Neural cell (in vitro differentiated cells): ENCODE measurements around the gene ZDHHC1. TPM values are rescaled to one million over a fixed set of nuclear protein-coding genes. Genes with fewer than 3 reads are reported as not detected.

ENCODE experiments used
- H2AFZ ChIP-seq: fragments of 200-600, 300-800 bp; sonication (generic), shearing (Covaris generic); 2 replicates; pipeline ENCODE4 v1.6.0; 2014; ENCODE audit warnings: low read depth, mild to moderate bottlenecking, antibody characterized with exemption, low read length, moderate library complexity
- H3F3A ChIP-seq: fragments of 200-600 bp; shearing (Covaris generic); 2 replicates; pipeline ENCODE4 v1.6.1; 2016; ENCODE audit warnings: mild to moderate bottlenecking, moderate library complexity, mixed read lengths, antibody characterized with exemption, low read length; ENCODE audit not compliant: insufficient read depth, poor library complexity, severe bottlenecking
- H3K27ac ChIP-seq: fragments of 200-600, 300-800 bp; sonication (generic), shearing (Covaris generic); 2 replicates; pipeline ENCODE4 v1.5.1; 2014; ENCODE audit warnings: mild to moderate bottlenecking, low read length, moderate library complexity
- H3K27me3 ChIP-seq: fragments of 300-800, 200-600 bp; sonication (generic), shearing (Covaris generic); 2 replicates; pipeline ENCODE4 v1.6.0; 2014; ENCODE audit warnings: mild to moderate bottlenecking, low read depth, low read length, moderate library complexity; ENCODE audit not compliant: insufficient read depth
- H3K36me3 ChIP-seq: fragments of 300-800, 200-600 bp; sonication (generic), shearing (Covaris generic); 2 replicates; pipeline ENCODE4 v1.5.1; 2014; ENCODE audit warnings: mild to moderate bottlenecking, antibody characterized with exemption, low read length, moderate library complexity; ENCODE audit not compliant: insufficient read depth
- H3K4me2 ChIP-seq: fragments of 300-800, 200-600 bp; sonication (generic), shearing (Covaris generic); 2 replicates; pipeline ENCODE4 v1.6.0; 2014; ENCODE audit warnings: mild to moderate bottlenecking, low read length
- H3K4me3 ChIP-seq: fragments of 300-800, 200-600 bp; sonication (generic), shearing (Covaris generic); 2 replicates; pipeline ENCODE4 v1.5.1; 2014; ENCODE audit warnings: mild to moderate bottlenecking, low read length, moderate library complexity
- H3K79me2 ChIP-seq: fragments of 200-600 bp; shearing (Covaris generic); replicated peaks from 2 replicates; pipeline ENCODE4 v1.6.0; 2014; ENCODE audit warnings: mild to moderate bottlenecking, low read length, moderate library complexity; ENCODE audit not compliant: insufficient read depth
- H3K9ac ChIP-seq: fragments of 300-800, 200-600 bp; sonication (generic), shearing (Covaris generic); 2 replicates; pipeline ENCODE4 v1.6.1; 2016; ENCODE audit warnings: mild to moderate bottlenecking, low read length, mixed read lengths
- H3K9me2 ChIP-seq: fragments of 200-600 bp; shearing (Covaris generic); 2 replicates; pipeline ENCODE4 v1.6.1; 2016; ENCODE audit warnings: mild to moderate bottlenecking, low read length, mixed read lengths; ENCODE audit not compliant: insufficient read depth
- H3K9me3 ChIP-seq: fragments of 200-600, 300-800 bp; sonication (generic), shearing (Covaris generic); 2 replicates; pipeline ENCODE4 v1.6.1; 2016; ENCODE audit warnings: mild to moderate bottlenecking, mixed run types, low read length, moderate library complexity, mixed read lengths
- H4K20me1 ChIP-seq: fragments of 200-600 bp; shearing (Covaris generic); 2 replicates; pipeline ENCODE4 v1.6.1; 2016; ENCODE audit warnings: mild to moderate bottlenecking, mixed run types; ENCODE audit not compliant: insufficient read depth
- EP300 ChIP-seq: fragments of 450-650 bp; conservative IDR thresholded peaks from 2 replicates; pipeline ENCODE4 v1.6.1; 2014; ENCODE audit warnings: antibody characterized with exemption, mild to moderate bottlenecking, moderate library complexity; ENCODE audit not compliant: poor library complexity, severe bottlenecking
- EZH2 ChIP-seq: fragments of 200-600, 300-800 bp; shearing (Covaris generic), sonication (generic); IDR thresholded peaks from 2 replicates; pipeline ENCODE4 v1.6.1; 2014; ENCODE audit warnings: antibody characterized with exemption, low read length, borderline replicate concordance, mild to moderate bottlenecking; ENCODE audit not compliant: insufficient read depth, poor library complexity, severe bottlenecking
- MXI1 ChIP-seq: fragments of 450-650 bp; conservative IDR thresholded peaks from 2 replicates; pipeline ENCODE4 v1.6.1; 2014; ENCODE audit warnings: antibody characterized with exemption, mild to moderate bottlenecking; ENCODE audit not compliant: poor library complexity, severe bottlenecking
- POLR2AphosphoS5 ChIP-seq: IDR thresholded peaks from 2 replicates; pipeline ENCODE4 v1.6.1; 2012
- RAD21 ChIP-seq: fragments of 450-650 bp; conservative IDR thresholded peaks from 2 replicates; pipeline ENCODE4 v1.6.1; 2014; ENCODE audit warnings: antibody characterized with exemption, mild to moderate bottlenecking, moderate library complexity
- SMC3 ChIP-seq: fragments of 450-650 bp; conservative IDR thresholded peaks from 2 replicates; pipeline ENCODE4 v1.6.1; 2014; ENCODE audit warnings: antibody characterized with exemption, mild to moderate bottlenecking, moderate library complexity; ENCODE audit not compliant: poor library complexity
- TAF1 ChIP-seq: IDR thresholded peaks from 2 replicates; pipeline ENCODE4 v1.6.1; 2012; ENCODE audit warnings: low read depth
- polyA plus RNA-seq: library from polyadenylated mRNA; depleted of rRNA; stranded (reverse); fragments of >200 nt; gene quantifications from 2 replicates; pipeline ENCODE4 v1.2.3, GENCODE V29; 2014
- TF ChIP-seq, protein P1 (sequence below): fragments of 450-650 bp; IDR thresholded peaks from 2 replicates; pipeline ENCODE4 v1.5.1; 2014; ENCODE audit warnings: antibody characterized with exemption, mild to moderate bottlenecking, moderate library complexity; ENCODE audit not compliant: poor library complexity, severe bottlenecking
- TF ChIP-seq, protein P2 (sequence below): IDR thresholded peaks from 2 replicates; pipeline ENCODE4 v1.6.1; 2012; ENCODE audit warnings: borderline replicate concordance

Gene ZDHHC1
- polyA plus RNA-seq, 1 donor from 2014 or later, result 1.7 TPM

DNA sequence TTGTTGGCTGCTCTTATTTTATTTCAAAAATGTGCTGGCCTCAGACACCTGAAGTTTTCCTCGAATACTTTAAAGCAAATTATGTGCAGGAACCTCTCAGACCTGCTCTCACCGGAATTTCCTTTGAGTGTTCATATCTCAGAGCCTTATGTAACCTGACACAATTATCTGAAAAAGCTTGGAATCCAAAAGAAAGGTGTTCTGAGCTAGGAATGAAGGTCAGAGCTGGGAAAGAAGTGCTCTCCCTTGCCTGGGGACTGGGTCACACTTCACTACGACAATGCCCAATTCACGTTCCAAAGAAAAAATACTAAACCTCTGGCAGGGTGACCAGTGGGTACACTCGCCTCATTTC is 8.0 kb upstream of the ZDHHC1 start:
- no peak for TF ChIP-seq TAF1
- TF ChIP-seq MXI1, result no peak
- no peak for TF ChIP-seq EZH2
- TF ChIP-seq RAD21, result no peak
- no peak for TF ChIP-seq POLR2AphosphoS5
- TF ChIP-seq, protein P1, sequence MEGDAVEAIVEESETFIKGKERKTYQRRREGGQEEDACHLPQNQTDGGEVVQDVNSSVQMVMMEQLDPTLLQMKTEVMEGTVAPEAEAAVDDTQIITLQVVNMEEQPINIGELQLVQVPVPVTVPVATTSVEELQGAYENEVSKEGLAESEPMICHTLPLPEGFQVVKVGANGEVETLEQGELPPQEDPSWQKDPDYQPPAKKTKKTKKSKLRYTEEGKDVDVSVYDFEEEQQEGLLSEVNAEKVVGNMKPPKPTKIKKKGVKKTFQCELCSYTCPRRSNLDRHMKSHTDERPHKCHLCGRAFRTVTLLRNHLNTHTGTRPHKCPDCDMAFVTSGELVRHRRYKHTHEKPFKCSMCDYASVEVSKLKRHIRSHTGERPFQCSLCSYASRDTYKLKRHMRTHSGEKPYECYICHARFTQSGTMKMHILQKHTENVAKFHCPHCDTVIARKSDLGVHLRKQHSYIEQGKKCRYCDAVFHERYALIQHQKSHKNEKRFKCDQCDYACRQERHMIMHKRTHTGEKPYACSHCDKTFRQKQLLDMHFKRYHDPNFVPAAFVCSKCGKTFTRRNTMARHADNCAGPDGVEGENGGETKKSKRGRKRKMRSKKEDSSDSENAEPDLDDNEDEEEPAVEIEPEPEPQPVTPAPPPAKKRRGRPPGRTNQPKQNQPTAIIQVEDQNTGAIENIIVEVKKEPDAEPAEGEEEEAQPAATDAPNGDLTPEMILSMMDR, result no peak
- TF ChIP-seq EP300, result no peak
- TF ChIP-seq, protein P2, sequence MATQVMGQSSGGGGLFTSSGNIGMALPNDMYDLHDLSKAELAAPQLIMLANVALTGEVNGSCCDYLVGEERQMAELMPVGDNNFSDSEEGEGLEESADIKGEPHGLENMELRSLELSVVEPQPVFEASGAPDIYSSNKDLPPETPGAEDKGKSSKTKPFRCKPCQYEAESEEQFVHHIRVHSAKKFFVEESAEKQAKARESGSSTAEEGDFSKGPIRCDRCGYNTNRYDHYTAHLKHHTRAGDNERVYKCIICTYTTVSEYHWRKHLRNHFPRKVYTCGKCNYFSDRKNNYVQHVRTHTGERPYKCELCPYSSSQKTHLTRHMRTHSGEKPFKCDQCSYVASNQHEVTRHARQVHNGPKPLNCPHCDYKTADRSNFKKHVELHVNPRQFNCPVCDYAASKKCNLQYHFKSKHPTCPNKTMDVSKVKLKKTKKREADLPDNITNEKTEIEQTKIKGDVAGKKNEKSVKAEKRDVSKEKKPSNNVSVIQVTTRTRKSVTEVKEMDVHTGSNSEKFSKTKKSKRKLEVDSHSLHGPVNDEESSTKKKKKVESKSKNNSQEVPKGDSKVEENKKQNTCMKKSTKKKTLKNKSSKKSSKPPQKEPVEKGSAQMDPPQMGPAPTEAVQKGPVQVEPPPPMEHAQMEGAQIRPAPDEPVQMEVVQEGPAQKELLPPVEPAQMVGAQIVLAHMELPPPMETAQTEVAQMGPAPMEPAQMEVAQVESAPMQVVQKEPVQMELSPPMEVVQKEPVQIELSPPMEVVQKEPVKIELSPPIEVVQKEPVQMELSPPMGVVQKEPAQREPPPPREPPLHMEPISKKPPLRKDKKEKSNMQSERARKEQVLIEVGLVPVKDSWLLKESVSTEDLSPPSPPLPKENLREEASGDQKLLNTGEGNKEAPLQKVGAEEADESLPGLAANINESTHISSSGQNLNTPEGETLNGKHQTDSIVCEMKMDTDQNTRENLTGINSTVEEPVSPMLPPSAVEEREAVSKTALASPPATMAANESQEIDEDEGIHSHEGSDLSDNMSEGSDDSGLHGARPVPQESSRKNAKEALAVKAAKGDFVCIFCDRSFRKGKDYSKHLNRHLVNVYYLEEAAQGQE, result no peak
- TF ChIP-seq SMC3, result no peak
- Histone ChIP-seq H3F3A (no peaks in the 10 kb centered on the region), H4K20me1 (no peaks in the 10 kb centered on the region), H3K4me2 (no peak overlapping the region), H3K27me3 (peaks cover 13% of the 10 kb centered on the region), H3K36me3 (no peaks in the 10 kb centered on the region), H3K27ac (no peak overlapping the region), H3K9me3 (no peaks in the 10 kb centered on the region), H3K9ac (no peak overlapping the region), H3K9me2 (no peaks in the 10 kb centered on the region), H3K79me2 (no peaks in the 10 kb centered on the region), H3K4me3 (no peak overlapping the region), H2AFZ (no peak overlapping the region)

DNA sequence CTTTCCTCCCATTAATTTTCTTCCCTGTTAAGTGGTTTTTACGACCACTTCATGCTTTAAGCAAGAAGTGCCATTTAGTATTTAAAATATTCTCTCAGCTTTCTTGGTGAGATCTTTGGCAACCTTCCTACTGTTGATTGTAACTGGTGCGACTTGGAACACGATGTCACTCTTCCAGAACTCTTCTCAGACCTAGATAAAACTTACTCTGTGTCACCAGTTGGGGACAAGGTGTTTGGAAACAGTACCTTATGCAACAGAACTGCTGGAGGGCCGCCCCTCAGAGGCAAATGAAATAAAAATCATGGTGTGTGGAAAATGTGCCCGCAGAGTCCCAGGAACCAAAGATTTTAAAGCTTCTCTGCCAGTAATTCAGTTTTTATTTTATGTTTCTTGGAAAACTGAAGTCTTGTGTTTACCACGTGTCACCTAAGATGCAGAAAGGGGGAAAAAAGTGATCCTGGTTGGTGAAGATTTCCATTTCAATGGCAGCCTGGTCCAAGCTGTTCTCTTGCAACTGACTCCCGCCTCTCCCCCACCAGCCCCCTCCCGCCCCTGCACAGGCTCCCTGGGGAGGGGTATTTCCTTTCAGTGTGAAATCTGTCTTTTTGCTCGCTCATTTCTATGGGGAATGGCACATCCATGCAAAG is 7.5 kb upstream of the ZDHHC1 start:
- Histone ChIP-seq H3K9ac (no peak overlapping the region), H3K4me2 (no peak overlapping the region), H3K36me3 (no peaks in the 10 kb centered on the region), H3K27me3 (peaks cover 8% of the 10 kb centered on the region), H3K4me3 (no peak overlapping the region), H3K27ac (no peak overlapping the region), H2AFZ (no peak overlapping the region), H3F3A (no peaks in the 10 kb centered on the region), H3K9me3 (no peaks in the 10 kb centered on the region), H4K20me1 (no peaks in the 10 kb centered on the region), H3K79me2 (no peaks in the 10 kb centered on the region), H3K9me2 (no peaks in the 10 kb centered on the region)
- TF ChIP-seq EP300 (no peak), MXI1 (no peak), TAF1 (no peak), POLR2AphosphoS5 (no peak), SMC3 (no peak), RAD21 (no peak), EZH2 (no peak)
- TF ChIP-seq, protein P1, result no peak
- TF ChIP-seq, protein P2, result no peak
